ENCODE measurements around the gene SF3B5.

SF3B5 gene

GRCh38 chr6:144095134-144096002 lies at the start of gene SF3B5:
Gene SF3B5, minus strand, starts transcription at chr6:144095573. Its CDS starts 76 bp downstream, at chr6:144095497.
- no peak for TF ChIP-seq CTCF (IDR thresholded peaks at IDR 0.05; ENCODE audit: poor library complexity, severe bottlenecking)
- Histone ChIP-seq H3K36me3 (ENCODE audit: low read depth) (peaks cover 10% of the 10 kb centered on the region; the same call in 1 of the 2 replicates), H3K9me3 (ENCODE audit: severe bottlenecking) (no peaks in the 10 kb centered on the region), H3K4me1 (ENCODE audit: insufficient read depth, poor library complexity, severe bottlenecking) (peaks cover 14% of the 10 kb centered on the region), H3K27me3 (ENCODE audit: insufficient read depth, poor library complexity, severe bottlenecking) (no peaks in the 10 kb centered on the region), H3K27ac (ENCODE audit: poor library complexity, severe bottlenecking) (peak within 1 kb of the TSS; percentile 30), H3K4me3 (ENCODE audit: severe bottlenecking) (peak within 1 kb of the TSS; percentile 58)
- DNase-seq (ENCODE audit: low spot score), result peak; percentile 98
- peak; percentile 95 for ATAC-seq (ENCODE audit: low read depth)

GRCh38 chr6:144144996-144145395 lies 49.6 kb upstream of the SF3B5 start:
- H3K9me3 ChIP-seq (ENCODE audit: severe bottlenecking), result no peaks in the 10 kb centered on the region
- H3K27ac ChIP-seq (ENCODE audit: poor library complexity, severe bottlenecking), result no peak overlapping the region
- H3K4me1 ChIP-seq (ENCODE audit: insufficient read depth, poor library complexity, severe bottlenecking), result no peaks in the 10 kb centered on the region

GRCh38 chr6:144143878-144144277 lies 48.5 kb upstream of the SF3B5 start:
- H3K27me3 ChIP-seq (ENCODE audit: insufficient read depth, poor library complexity, severe bottlenecking), result no peaks in the 10 kb centered on the region
- no peak for ATAC-seq (ENCODE audit: low read depth)

More at GRCh38 chr6:144144996-144145395, 49.6 kb upstream of the SF3B5 start:
- Histone ChIP-seq H3K4me3 (ENCODE audit: severe bottlenecking) (no peak overlapping the region), H3K27me3 (ENCODE audit: insufficient read depth, poor library complexity, severe bottlenecking) (no peaks in the 10 kb centered on the region), H3K36me3 (ENCODE audit: low read depth) (no peaks in the 10 kb centered on the region)
- no peak for TF ChIP-seq CTCF (IDR thresholded peaks at IDR 0.05; ENCODE audit: poor library complexity, severe bottlenecking)
- DNase-seq (ENCODE audit: low spot score) (no peak), ATAC-seq (ENCODE audit: low read depth) (peak; percentile 44)

GRCh38 chr6:144143106-144143505 lies 47.7 kb upstream of the SF3B5 start:
- DNase-seq (ENCODE audit: low spot score), result no peak
- Histone ChIP-seq H3K27ac (ENCODE audit: poor library complexity, severe bottlenecking) (no peak overlapping the region), H3K4me3 (ENCODE audit: severe bottlenecking) (no peak overlapping the region), H3K9me3 (ENCODE audit: severe bottlenecking) (no peaks in the 10 kb centered on the region), H3K36me3 (ENCODE audit: low read depth) (no peaks in the 10 kb centered on the region), H3K4me1 (ENCODE audit: insufficient read depth, poor library complexity, severe bottlenecking) (no peaks in the 10 kb centered on the region), H3K27me3 (ENCODE audit: insufficient read depth, poor library complexity, severe bottlenecking) (no peaks in the 10 kb centered on the region)
- TF ChIP-seq CTCF (IDR thresholded peaks at IDR 0.05; ENCODE audit: poor library complexity, severe bottlenecking), result no peak
- ATAC-seq (ENCODE audit: low read depth), result no peak

More at GRCh38 chr6:144143878-144144277, 48.5 kb upstream of the SF3B5 start:
- Histone ChIP-seq H3K36me3 (ENCODE audit: low read depth) (no peaks in the 10 kb centered on the region), H3K9me3 (ENCODE audit: severe bottlenecking) (no peaks in the 10 kb centered on the region), H3K4me1 (ENCODE audit: insufficient read depth, poor library complexity, severe bottlenecking) (no peaks in the 10 kb centered on the region), H3K27ac (ENCODE audit: poor library complexity, severe bottlenecking) (no peak overlapping the region), H3K4me3 (ENCODE audit: severe bottlenecking) (no peak overlapping the region)
- no peak for DNase-seq (ENCODE audit: low spot score)
- no peak for TF ChIP-seq CTCF (IDR thresholded peaks at IDR 0.05; ENCODE audit: poor library complexity, severe bottlenecking)

DNA sequence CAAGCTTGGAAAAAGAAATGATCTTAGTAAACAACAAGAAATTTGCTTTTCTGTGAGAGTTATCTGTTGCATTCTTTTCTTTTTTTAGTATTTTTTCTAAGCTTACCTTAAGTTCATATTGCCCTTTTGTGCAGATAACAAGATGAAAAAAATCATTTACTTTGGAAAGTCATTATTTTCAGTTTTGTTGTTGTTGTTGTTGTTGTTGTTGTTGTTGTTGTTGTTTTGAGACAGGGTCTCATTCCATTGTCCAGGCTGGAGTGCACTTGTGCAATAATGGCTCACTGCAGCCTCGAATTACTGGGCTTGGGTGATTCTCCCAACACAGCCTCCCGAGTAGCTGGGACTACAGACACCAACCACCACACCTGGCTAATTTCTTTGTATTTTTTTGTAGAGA lies 46.1 kb upstream of the SF3B5 start:
- Histone ChIP-seq H3K4me3 (ENCODE audit: severe bottlenecking) (no peak overlapping the region), H3K27me3 (ENCODE audit: insufficient read depth, poor library complexity, severe bottlenecking) (no peaks in the 10 kb centered on the region), H3K27ac (ENCODE audit: poor library complexity, severe bottlenecking) (no peak overlapping the region), H3K4me1 (ENCODE audit: insufficient read depth, poor library complexity, severe bottlenecking) (no peaks in the 10 kb centered on the region), H3K9me3 (ENCODE audit: severe bottlenecking) (no peaks in the 10 kb centered on the region), H3K36me3 (ENCODE audit: low read depth) (no peaks in the 10 kb centered on the region)
- no peak for TF ChIP-seq CTCF (IDR thresholded peaks at IDR 0.05; ENCODE audit: poor library complexity, severe bottlenecking)
- no peak for ATAC-seq (ENCODE audit: low read depth)
- no peak for DNase-seq (ENCODE audit: low spot score)
